ENCODE results near the gene ADORA1.

ADORA1 gene

GRCh38 chr1:203127666-203128430, at the start of gene ADORA1:
Gene ADORA1, plus strand, starts transcription at chr1:203127726. Its CDS starts 1,116 bp downstream, at chr1:203128842.
- H3K4me3 ChIP-seq (ENCODE audit: low read length), result no peak within 1 kb of the TSS
- TF ChIP-seq ZNF274 (IDR thresholded peaks at IDR 0.05; ENCODE audit: low read depth, low read length), result no peak

- TF ChIP-seq ZNF274 (IDR thresholded peaks at IDR 0.05; ENCODE audit: low read depth, low read length), result no peak
- H3K4me3 ChIP-seq (ENCODE audit: low read length), result no peak overlapping the region
These were observed 49.6 kb upstream of the ADORA1 start for GRCh38 chr1:203077956-203078355.

- no peak overlapping the region for H3K4me3 ChIP-seq (ENCODE audit: low read length)
- TF ChIP-seq ZNF274 (IDR thresholded peaks at IDR 0.05; ENCODE audit: low read depth, low read length), result no peak
These were observed 49.0 kb upstream of the ADORA1 start for GRCh38 chr1:203078478-203078877.

GRCh38 chr1:203080456-203080855, 47.1 kb upstream of the ADORA1 start:
- H3K4me3 ChIP-seq (ENCODE audit: low read length), result no peak overlapping the region
- TF ChIP-seq ZNF274 (IDR thresholded peaks at IDR 0.05; ENCODE audit: low read depth, low read length), result no peak

GRCh38 chr1:203081465-203082230, 45.9 kb upstream of the ADORA1 start:
- no peak overlapping the region for H3K4me3 ChIP-seq (ENCODE audit: low read length)
- TF ChIP-seq ZNF274 (IDR thresholded peaks at IDR 0.05; ENCODE audit: low read depth, low read length), result no peak

- no peak overlapping the region for H3K4me3 ChIP-seq (ENCODE audit: low read length)
- TF ChIP-seq ZNF274 (IDR thresholded peaks at IDR 0.05; ENCODE audit: low read depth, low read length), result no peak
These were observed 45.4 kb upstream of the ADORA1 start for GRCh38 chr1:203082231-203082505.

GRCh38 chr1:203082571-203083462, 44.7 kb upstream of the ADORA1 start:
- no peak overlapping the region for H3K4me3 ChIP-seq (ENCODE audit: low read length)

GRCh38 chr1:203083463-203083921, 44.0 kb upstream of the ADORA1 start:
- no peak overlapping the region for H3K4me3 ChIP-seq (ENCODE audit: low read length)
- TF ChIP-seq ZNF274 (IDR thresholded peaks at IDR 0.05; ENCODE audit: low read depth, low read length), result no peak

More at GRCh38 chr1:203082571-203083462, 44.7 kb upstream of the ADORA1 start:
- TF ChIP-seq ZNF274 (IDR thresholded peaks at IDR 0.05; ENCODE audit: low read depth, low read length), result no peak

- H3K4me3 ChIP-seq (ENCODE audit: low read length), result no peak overlapping the region
- TF ChIP-seq ZNF274 (IDR thresholded peaks at IDR 0.05; ENCODE audit: low read depth, low read length), result no peak
These were observed 42.7 kb upstream of the ADORA1 start for GRCh38 chr1:203084588-203085527.

GRCh38 chr1:203085528-203086406, 41.8 kb upstream of the ADORA1 start, which contains the start of gene MYOG:
Gene MYOG, minus strand, starts transcription at chr1:203086012. Its CDS starts 51 bp downstream, at chr1:203085961.
- TF ChIP-seq ZNF274 (IDR thresholded peaks at IDR 0.05; ENCODE audit: low read depth, low read length), result no peak
- H3K4me3 ChIP-seq (ENCODE audit: low read length), result no peak within 1 kb of the TSS

GRCh38 chr1:203086992-203087763, 40.3 kb upstream of the ADORA1 start:
- H3K4me3 ChIP-seq (ENCODE audit: low read length), result no peak overlapping the region
- TF ChIP-seq ZNF274 (IDR thresholded peaks at IDR 0.05; ENCODE audit: low read depth, low read length), result no peak
